Measurements from ENCODE around the gene TLX2. TPM values are rescaled to one million over a fixed set of nuclear protein-coding genes. Genes with fewer than 3 reads are reported as not detected.
A peak's percentile ranks its signal among the peaks of the same experiment; 100 is the strongest.

TLX2 gene
- total and polyA plus RNA-seq, 2 experiments from 2014 or later = 0.16 to 0.21 TPM

GRCh38 chr2:74548900-74549826, 34.9 kb downstream of the TLX2 start:
- H3K36me3 ChIP-seq (ENCODE audit: insufficient read depth) = no peaks in the 10 kb centered on the region
- H3K9me2 ChIP-seq (ENCODE audit: insufficient read depth) = no peaks in the 10 kb centered on the region
- TF ChIP-seq, protein P1, sequence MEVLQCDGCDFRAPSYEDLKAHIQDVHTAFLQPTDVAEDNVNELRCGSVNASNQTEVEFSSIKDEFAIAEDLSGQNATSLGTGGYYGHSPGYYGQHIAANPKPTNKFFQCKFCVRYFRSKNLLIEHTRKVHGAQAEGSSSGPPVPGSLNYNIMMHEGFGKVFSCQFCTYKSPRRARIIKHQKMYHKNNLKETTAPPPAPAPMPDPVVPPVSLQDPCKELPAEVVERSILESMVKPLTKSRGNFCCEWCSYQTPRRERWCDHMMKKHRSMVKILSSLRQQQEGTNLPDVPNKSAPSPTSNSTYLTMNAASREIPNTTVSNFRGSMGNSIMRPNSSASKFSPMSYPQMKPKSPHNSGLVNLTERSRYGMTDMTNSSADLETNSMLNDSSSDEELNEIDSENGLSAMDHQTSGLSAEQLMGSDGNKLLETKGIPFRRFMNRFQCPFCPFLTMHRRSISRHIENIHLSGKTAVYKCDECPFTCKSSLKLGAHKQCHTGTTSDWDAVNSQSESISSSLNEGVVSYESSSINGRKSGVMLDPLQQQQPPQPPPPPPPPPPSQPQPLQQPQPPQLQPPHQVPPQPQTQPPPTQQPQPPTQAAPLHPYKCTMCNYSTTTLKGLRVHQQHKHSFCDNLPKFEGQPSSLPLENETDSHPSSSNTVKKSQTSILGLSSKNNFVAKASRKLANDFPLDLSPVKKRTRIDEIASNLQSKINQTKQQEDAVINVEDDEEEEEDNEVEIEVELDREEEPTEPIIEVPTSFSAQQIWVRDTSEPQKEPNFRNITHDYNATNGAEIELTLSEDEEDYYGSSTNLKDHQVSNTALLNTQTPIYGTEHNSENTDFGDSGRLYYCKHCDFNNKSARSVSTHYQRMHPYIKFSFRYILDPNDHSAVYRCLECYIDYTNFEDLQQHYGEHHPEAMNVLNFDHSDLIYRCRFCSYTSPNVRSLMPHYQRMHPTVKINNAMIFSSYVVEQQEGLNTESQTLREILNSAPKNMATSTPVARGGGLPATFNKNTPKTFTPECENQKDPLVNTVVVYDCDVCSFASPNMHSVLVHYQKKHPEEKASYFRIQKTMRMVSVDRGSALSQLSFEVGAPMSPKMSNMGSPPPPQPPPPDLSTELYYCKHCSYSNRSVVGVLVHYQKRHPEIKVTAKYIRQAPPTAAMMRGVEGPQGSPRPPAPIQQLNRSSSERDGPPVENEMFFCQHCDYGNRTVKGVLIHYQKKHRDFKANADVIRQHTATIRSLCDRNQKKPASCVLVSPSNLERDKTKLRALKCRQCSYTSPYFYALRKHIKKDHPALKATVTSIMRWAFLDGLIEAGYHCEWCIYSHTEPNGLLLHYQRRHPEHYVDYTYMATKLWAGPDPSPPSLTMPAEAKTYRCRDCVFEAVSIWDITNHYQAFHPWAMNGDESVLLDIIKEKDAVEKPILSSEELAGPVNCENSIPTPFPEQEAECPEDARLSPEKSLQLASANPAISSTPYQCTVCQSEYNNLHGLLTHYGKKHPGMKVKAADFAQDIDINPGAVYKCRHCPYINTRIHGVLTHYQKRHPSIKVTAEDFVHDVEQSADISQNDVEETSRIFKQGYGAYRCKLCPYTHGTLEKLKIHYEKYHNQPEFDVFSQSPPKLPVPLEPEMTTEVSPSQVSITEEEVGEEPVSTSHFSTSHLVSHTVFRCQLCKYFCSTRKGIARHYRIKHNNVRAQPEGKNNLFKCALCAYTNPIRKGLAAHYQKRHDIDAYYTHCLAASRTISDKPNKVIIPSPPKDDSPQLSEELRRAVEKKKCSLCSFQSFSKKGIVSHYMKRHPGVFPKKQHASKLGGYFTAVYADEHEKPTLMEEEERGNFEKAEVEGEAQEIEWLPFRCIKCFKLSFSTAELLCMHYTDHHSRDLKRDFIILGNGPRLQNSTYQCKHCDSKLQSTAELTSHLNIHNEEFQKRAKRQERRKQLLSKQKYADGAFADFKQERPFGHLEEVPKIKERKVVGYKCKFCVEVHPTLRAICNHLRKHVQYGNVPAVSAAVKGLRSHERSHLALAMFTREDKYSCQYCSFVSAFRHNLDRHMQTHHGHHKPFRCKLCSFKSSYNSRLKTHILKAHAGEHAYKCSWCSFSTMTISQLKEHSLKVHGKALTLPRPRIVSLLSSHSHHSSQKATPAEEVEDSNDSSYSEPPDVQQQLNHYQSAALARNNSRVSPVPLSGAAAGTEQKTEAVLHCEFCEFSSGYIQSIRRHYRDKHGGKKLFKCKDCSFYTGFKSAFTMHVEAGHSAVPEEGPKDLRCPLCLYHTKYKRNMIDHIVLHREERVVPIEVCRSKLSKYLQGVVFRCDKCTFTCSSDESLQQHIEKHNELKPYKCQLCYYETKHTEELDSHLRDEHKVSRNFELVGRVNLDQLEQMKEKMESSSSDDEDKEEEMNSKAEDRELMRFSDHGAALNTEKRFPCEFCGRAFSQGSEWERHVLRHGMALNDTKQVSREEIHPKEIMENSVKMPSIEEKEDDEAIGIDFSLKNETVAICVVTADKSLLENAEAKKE (CRISPR knock-in tag; IDR thresholded peaks at IDR 0.05) = no peak
- TF ChIP-seq EZH2phosphoT487 (IDR thresholded peaks at IDR 0.05; ENCODE audit: unreplicated experiment) (no peak), CREB1 (CRISPR knock-in tag; IDR thresholded peaks at IDR 0.05; ENCODE audit: low read depth) (0 out of 2 replicates have a peak, but pooled peaks have one; percentile 30), EZH2 (IDR thresholded peaks at IDR 0.05; ENCODE audit: low read depth, unreplicated experiment) (peak; percentile 2), POLR2AphosphoS5 (IDR thresholded peaks at IDR 0.05; ENCODE audit: low read depth) (peak; percentile 66; the same call in 1 of the 2 replicates), JUNB (IDR thresholded peaks at IDR 0.05; ENCODE audit: unreplicated experiment) (no peak)
- no peak overlapping the region for H3K27ac Mint-ChIP-seq
- peaks cover 3% of the 10 kb centered on the region; the same call in 1 of the 3 replicates for H3K9me3 Mint-ChIP-seq
- peak overlapping the region; percentile 84 for H3K4me3 ChIP-seq
- peaks cover 26% of the 10 kb centered on the region for H3K4me1 Mint-ChIP-seq
- H3K79me2 ChIP-seq (replicated peaks; ENCODE audit: insufficient read depth) = peaks cover 5% of the 10 kb centered on the region; the same call in 1 of the 2 replicates
- peak overlapping the region; percentile 99 for H2AFZ ChIP-seq
- peak overlapping the region; percentile 87 for H3K4me2 ChIP-seq
- H3K36me3 Mint-ChIP-seq (ENCODE audit: low read depth) = peaks cover 6% of the 10 kb centered on the region; the same call in 1 of the 3 replicates
- H3K4me1 ChIP-seq (ENCODE audit: insufficient read depth) = peaks cover 22% of the 10 kb centered on the region
- peaks cover 91% of the 10 kb centered on the region for H3K27me3 ChIP-seq (ENCODE audit: insufficient read depth)
- H3K4me3 Mint-ChIP-seq = peak overlapping the region; percentile 82
- peaks cover 4% of the 10 kb centered on the region; the same call in 1 of the 2 replicates for H4K20me1 ChIP-seq (replicated peaks; ENCODE audit: insufficient read depth)
- ATAC-seq (peak; percentile 67), DNase-seq (ENCODE audit: low spot score) (peak; percentile 88)
- peaks cover 9% of the 10 kb centered on the region for H3F3A ChIP-seq (replicated peaks; ENCODE audit: low read depth)
- no peak overlapping the region for H3K27ac ChIP-seq (ENCODE audit: low read depth)
- peaks cover 60% of the 10 kb centered on the region for H3K27me3 Mint-ChIP-seq (ENCODE audit: insufficient read depth, low read depth, poor library complexity)
